SK-N-SH treated with all-trans-retinoic acid at 6 μM for 48 hours (cell line): ENCODE results near the gene GNG8.

ENCODE experiments used
- ATAC-seq: fragments of 200-7000 bp; cut with Tn5 transposase; 3 replicates; pipeline ENCODE4 v1.9.1; 2020; ENCODE audit warnings: mild to moderate bottlenecking, moderate library complexity
- ARNTL ChIP-seq: fragments of 450-650 bp; formaldehyde crosslinking; IDR thresholded peaks from 2 replicates; pipeline ENCODE4 v1.5.0; 2020; ENCODE audit warnings: low read depth, mild to moderate bottlenecking, moderate library complexity, borderline replicate concordance
- CSDC2 ChIP-seq: fragments of 250-450 bp; sonication (Bioruptor Pico); IDR thresholded peaks from 2 replicates; pipeline ENCODE4 v1.5.0; 2020; ENCODE audit warnings: mild to moderate bottlenecking, moderate library complexity
- CSRNP3 ChIP-seq: fragments of 250-450 bp; sonication (Bioruptor Pico); IDR thresholded peaks from 2 replicates; pipeline ENCODE4 v1.5.1; 2021; ENCODE audit warnings: mild to moderate bottlenecking, moderate library complexity
- ESRRG ChIP-seq: fragments of 250-450 bp; sonication (Bioruptor Pico); IDR thresholded peaks from 2 replicates; pipeline ENCODE4 v1.6.1; 2021; ENCODE audit warnings: mild to moderate bottlenecking
- ISL1 ChIP-seq: fragments of 250-450 bp; sonication (Bioruptor Pico); IDR thresholded peaks from 2 replicates; pipeline ENCODE4 v2.1.2; 2022; ENCODE audit warnings: mild to moderate bottlenecking, moderate library complexity
- OSR1 ChIP-seq: fragments of 250-450 bp; sonication (Bioruptor Pico); IDR thresholded peaks from 2 replicates; pipeline ENCODE4 v1.8.0; 2022; ENCODE audit warnings: moderate library complexity, mild to moderate bottlenecking, inconsistent platforms
- PATZ1 ChIP-seq: fragments of 250-450 bp; sonication (Bioruptor Pico); IDR thresholded peaks from 2 replicates; pipeline ENCODE4 v1.8.0; 2020; ENCODE audit warnings: mild to moderate bottlenecking, moderate library complexity, borderline replicate concordance
- POU6F1 ChIP-seq: fragments of 250-450 bp; sonication (Bioruptor Pico); IDR thresholded peaks from 2 replicates; pipeline ENCODE4 v1.8.0; 2021; ENCODE audit warnings: low read depth, mild to moderate bottlenecking, moderate library complexity, borderline replicate concordance
- SNAI2 ChIP-seq: fragments of 250-450 bp; sonication (Bioruptor Pico); IDR thresholded peaks from 2 replicates; pipeline ENCODE4 v1.5.0; 2020; ENCODE audit warnings: mild to moderate bottlenecking, moderate library complexity
- TCF4 ChIP-seq: fragments of 250-450 bp; sonication (Bioruptor Pico); IDR thresholded peaks from 2 replicates; pipeline ENCODE4 v1.8.0; 2021; ENCODE audit warnings: mild to moderate bottlenecking, moderate library complexity, borderline replicate concordance
- TOX ChIP-seq: fragments of 250-450 bp; sonication (Bioruptor Pico); IDR thresholded peaks from 2 replicates; pipeline ENCODE4 v1.8.0; 2021; ENCODE audit warnings: mild to moderate bottlenecking, moderate library complexity, borderline replicate concordance
- TSHZ2 ChIP-seq: fragments of 250-450 bp; sonication (Bioruptor Pico); IDR thresholded peaks from 2 replicates; pipeline ENCODE4 v1.5.0; 2020; ENCODE audit warnings: mild to moderate bottlenecking, moderate library complexity
- ZC3H10 ChIP-seq: fragments of 250-450 bp; sonication (Bioruptor Pico); IDR thresholded peaks from 2 replicates; pipeline ENCODE4 v1.5.1; 2021; ENCODE audit warnings: mild to moderate bottlenecking, moderate library complexity
- ZFP3 ChIP-seq: fragments of 250-450 bp; sonication (Bioruptor Pico); IDR thresholded peaks from 2 replicates; pipeline ENCODE4 v1.5.0; 2020; ENCODE audit warnings: mild to moderate bottlenecking, moderate library complexity
- ZFP30 ChIP-seq: fragments of 450-650 bp; formaldehyde crosslinking; IDR thresholded peaks from 2 replicates; pipeline ENCODE4 v1.5.0; 2022; ENCODE audit warnings: mild to moderate bottlenecking, moderate library complexity
- ZNF565 ChIP-seq: fragments of 450-650 bp; formaldehyde crosslinking; conservative IDR thresholded peaks from 2 replicates; pipeline ENCODE4 v1.5.0; 2020; ENCODE audit warnings: low read depth, mild to moderate bottlenecking, moderate library complexity
- ZNF70 ChIP-seq: fragments of 450-650 bp; formaldehyde crosslinking; IDR thresholded peaks from 2 replicates; pipeline ENCODE4 v1.5.0; 2020; ENCODE audit warnings: mild to moderate bottlenecking, moderate library complexity

GNG8 gene

GRCh38 chr19:46599716-46600373 is 36.2 kb downstream of the GNG8 start:
- ATAC-seq, result no peak

GRCh38 chr19:46598372-46598917 is 37.6 kb downstream of the GNG8 start:
- ATAC-seq, result no peak
- TF ChIP-seq TCF4 (CRISPR knock-in tag), result no peak
- TF ChIP-seq ZFP30 (CRISPR knock-in tag), result no peak
- TF ChIP-seq ARNTL (CRISPR knock-in tag), result no peak
- no peak for TF ChIP-seq POU6F1 (CRISPR knock-in tag)
- TF ChIP-seq TOX (CRISPR knock-in tag), result no peak
- no peak for TF ChIP-seq ZNF70
- TF ChIP-seq, all 23 proteins: peak for 0

More at GRCh38 chr19:46599716-46600373, 36.2 kb downstream of the GNG8 start:
- TF ChIP-seq OSR1 (CRISPR knock-in tag) (no peak), TOX (CRISPR knock-in tag) (no peak), SNAI2 (CRISPR knock-in tag) (no peak), ZC3H10 (CRISPR knock-in tag) (no peak), ZNF565 (CRISPR knock-in tag) (no peak), ISL1 (no peak), CSDC2 (CRISPR knock-in tag) (no peak), TSHZ2 (no peak), CSRNP3 (CRISPR knock-in tag) (no peak), ZFP30 (CRISPR knock-in tag) (no peak), TCF4 (CRISPR knock-in tag) (no peak), PATZ1 (no peak), ZFP3 (CRISPR knock-in tag) (no peak)

- TF ChIP-seq CSRNP3 (CRISPR knock-in tag) (no peak), ESRRG (CRISPR knock-in tag) (no peak), CSDC2 (CRISPR knock-in tag) (no peak), PATZ1 (no peak), TCF4 (CRISPR knock-in tag) (no peak)
Observed at GRCh38 chr19:46596008-46596407, 40.0 kb downstream of the GNG8 start.

More at GRCh38 chr19:46596008-46596407, 40.0 kb downstream of the GNG8 start:
- ATAC-seq, result no peak
